GM19193 (cell line): ENCODE results near the gene HDAC8.

Source experiments
- POLR2A ChIP-seq: IDR thresholded peaks from 4 replicates; pipeline ENCODE4 v1.6.1; 2011; ENCODE audit not compliant: insufficient read depth, insufficient read length; ENCODE audit errors: extremely low read depth

Gene HDAC8

GRCh38 chrX:72306085-72306801, 266.4 kb downstream of the HDAC8 start:
- TF ChIP-seq POLR2A, result no peak

DNA sequence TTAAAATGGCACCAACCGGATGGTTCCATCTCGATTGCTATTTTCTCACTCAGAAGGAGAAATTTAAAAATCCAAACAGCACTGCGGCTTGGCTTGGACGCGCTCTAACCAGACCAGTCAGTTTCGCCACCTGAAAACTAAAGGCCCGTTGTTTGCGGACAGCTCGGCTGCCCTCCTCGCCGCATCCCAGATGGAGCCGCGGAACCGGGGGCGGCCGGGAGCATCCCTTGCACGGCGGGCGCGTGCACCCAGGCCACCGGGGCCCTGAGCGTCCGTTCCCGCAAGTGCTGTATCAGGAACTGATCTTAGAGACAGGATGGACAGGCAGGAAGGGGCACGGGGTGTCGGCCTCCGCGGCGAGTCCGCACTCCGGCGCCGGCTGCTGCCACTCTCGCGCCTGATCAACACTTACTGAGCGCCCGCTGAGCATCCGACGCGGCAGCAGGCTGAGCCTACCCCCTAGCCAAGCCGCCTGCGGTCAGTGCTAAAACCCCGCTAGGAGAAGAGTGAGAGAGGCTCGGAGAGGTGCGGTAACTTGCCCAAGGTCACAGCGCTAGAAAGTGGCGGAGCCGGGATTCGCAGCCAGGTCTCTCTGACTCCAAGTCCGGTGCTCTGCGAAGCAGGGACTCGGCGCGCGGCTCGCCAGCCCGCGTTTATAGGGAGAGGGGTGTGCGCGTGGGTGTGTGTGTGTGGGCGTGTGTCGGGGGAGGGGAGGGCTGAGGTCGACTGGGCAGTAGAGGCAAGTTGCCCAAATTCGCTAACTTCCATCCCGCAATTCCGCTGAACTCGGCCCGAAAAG, 267.2 kb downstream of the HDAC8 start, which contains the start of gene CITED1:
CITED1 (minus strand) TSS at position 629 of the 799 bp plus-strand sequence. CDS start 3,045 bp downstream, outside the sequence.
- TF ChIP-seq POLR2A, result no peak

- no peak for TF ChIP-seq POLR2A
These were observed 267.8 kb downstream of the HDAC8 start for GRCh38 chrX:72304877-72305276.

GRCh38 chrX:72301781-72302180, 270.9 kb downstream of the HDAC8 start:
- no peak for TF ChIP-seq POLR2A

DNA sequence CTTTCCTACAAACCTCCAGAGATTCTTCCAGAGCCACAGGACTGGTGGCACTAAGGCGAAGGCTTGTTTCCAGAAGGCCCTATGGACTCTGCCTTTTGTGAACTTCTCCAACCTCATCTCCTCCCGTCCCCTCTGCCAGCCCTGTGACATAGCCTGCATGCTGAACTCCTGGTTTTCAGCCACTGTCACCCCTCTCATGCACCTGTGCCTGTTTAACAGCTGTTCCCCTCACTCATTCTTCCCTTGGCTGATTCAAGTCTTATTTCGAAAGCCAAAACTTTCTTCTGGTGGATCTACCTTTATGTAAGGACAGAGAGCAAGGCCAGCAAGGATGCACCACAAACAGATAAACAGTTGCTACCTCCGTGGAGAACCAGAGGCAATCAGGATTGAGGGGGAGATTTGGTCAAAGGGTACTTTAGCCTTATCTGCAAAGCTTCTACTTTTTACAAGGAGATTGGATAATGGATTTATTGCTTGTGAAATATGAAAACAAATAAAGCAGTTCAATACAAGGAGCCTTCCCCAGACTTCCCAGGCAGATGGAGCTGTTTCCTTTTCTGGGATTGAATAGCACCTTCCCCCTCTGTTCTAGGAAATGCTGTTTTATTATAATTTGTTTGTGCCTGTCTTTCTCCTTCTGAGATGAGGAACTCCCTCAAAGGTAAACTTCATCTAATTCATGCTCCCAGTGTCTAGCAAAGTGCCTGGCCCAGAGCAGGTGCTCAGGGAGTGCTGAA, 272.6 kb downstream of the HDAC8 start:
- no peak for TF ChIP-seq POLR2A

- no peak for TF ChIP-seq POLR2A
These were observed 274.5 kb downstream of the HDAC8 start for GRCh38 chrX:72297953-72298730.

GRCh38 chrX:72296991-72297390, 275.7 kb downstream of the HDAC8 start:
- TF ChIP-seq POLR2A, result no peak

DNA sequence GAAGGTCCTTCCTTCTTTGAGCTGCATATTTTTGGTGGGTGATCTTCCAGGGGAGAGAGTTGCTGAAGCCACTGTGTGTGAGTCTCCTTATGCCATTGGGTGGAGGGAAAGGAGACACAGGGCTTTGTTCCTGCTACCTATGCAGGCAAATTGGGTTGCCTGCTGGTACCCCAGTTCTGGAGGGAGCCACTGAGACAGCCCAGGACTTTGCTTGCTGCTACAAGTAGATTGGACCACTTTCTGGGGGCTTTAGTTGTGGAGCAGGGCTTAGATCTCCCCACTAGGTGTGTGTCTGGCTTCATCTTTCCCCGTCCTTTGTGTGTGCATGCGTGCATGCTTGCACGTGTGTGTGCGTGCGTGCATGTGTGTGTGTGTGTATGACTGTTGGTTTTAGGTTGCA, 276.9 kb downstream of the HDAC8 start:
- no peak for TF ChIP-seq POLR2A

DNA sequence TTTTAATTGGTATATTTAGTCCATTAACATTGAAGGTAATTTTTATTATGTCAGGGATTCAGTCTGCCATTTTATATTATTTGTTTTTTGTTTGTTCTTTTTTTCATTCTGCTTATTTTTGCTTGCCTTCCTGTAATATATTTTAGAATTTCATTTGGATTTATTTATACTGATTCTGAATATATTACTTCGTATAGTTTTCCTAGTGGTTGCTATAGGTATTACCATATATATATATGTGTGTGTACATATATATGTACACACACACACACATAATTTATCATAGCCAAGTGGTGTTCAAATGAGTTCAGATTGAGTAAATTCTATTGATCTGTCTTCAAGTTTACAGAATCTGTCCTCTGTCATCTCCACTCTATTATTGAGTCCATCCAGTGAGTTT, 278.1 kb downstream of the HDAC8 start:
- no peak for TF ChIP-seq POLR2A

- no peak for TF ChIP-seq POLR2A
These were observed 290.3 kb downstream of the HDAC8 start for GRCh38 chrX:72282302-72282701.

DNA sequence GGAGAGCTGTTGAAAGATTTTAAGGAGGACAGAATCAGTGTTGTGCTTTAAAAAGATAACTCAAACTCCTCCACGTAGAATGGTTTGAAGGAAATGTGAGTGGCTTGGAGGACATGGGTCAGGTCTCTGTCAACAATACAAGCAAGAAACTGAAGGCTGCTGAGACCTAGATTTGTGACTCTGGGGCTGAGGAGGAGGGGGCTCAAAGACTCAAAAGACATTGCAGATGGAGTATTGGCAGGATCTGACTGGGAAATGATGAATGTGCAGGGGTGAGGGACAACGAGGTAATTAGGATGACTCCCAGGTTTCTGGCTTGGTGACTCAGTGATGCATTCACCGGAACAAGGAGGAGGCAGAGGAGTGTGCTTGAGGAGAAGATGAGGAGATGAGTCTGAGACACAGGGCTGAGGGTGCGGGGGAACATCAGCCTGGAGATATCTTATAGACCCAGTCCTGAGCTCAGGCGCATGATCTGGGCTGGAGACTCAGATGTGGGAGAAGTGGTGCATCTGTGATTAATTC, 292.3 kb downstream of the HDAC8 start:
- no peak for TF ChIP-seq POLR2A
